Dendritic cell treated with granulocyte-macrophage colony-stimulating factor and Interleukin-4, amounts not matched to agents 40 ng/mL and 50 ng/mL, for 4 days (primary cell): Measurements from ENCODE around the gene GNG3.
A peak's percentile ranks its signal among the peaks of the same experiment; 100 is the strongest.
"Not testable (repeated sequence)": the region's sequence is repeated elsewhere in the genome, so short reads cannot be mapped to it uniquely, and the experiment has no call there.

Experiments used
- H3K27ac Mint-ChIP-seq: one replicate; pipeline ENCODE4 v1.8.0; 2022; ENCODE audit warnings: mild to moderate bottlenecking, mixed read lengths
- H3K27me3 Mint-ChIP-seq: one replicate; pipeline ENCODE4 v1.8.0; 2022; ENCODE audit warnings: mild to moderate bottlenecking, mixed read lengths
- H3K36me3 Mint-ChIP-seq: one replicate; pipeline ENCODE4 v1.8.0; 2022; ENCODE audit warnings: low read depth, mixed read lengths
- H3K4me1 Mint-ChIP-seq: one replicate; pipeline ENCODE4 v1.8.0; 2022; ENCODE audit warnings: low read depth, mixed read lengths
- H3K4me3 Mint-ChIP-seq: one replicate; pipeline ENCODE4 v1.8.0; 2022; ENCODE audit warnings: mild to moderate bottlenecking, moderate library complexity, mixed read lengths
- H3K9me3 Mint-ChIP-seq: one replicate; pipeline ENCODE4 v1.8.0; 2022; ENCODE audit warnings: mixed read lengths
- intact Hi-C: fragments of 100-400 bp; cut with micrococcal nuclease; formaldehyde crosslinking; loops from one replicate; pipeline ENCODE4 v1.15.0; 2022

GNG3 gene

GRCh38 chr11:62716816-62717215 lies 9.3 kb downstream of the GNG3 start:
- Mint-ChIP-seq H3K27me3 (no peaks in the 10 kb centered on the region), H3K27ac (no peak overlapping the region), H3K36me3 (peaks cover 100% of the 10 kb centered on the region), H3K4me1 (peaks cover 37% of the 10 kb centered on the region), H3K4me3 (no peak overlapping the region), H3K9me3 (no peaks in the 10 kb centered on the region)
- intact Hi-C loops = no loop called here

GRCh38 chr11:62719302-62719978 lies 12.0 kb downstream of the GNG3 start:
- Mint-ChIP-seq H3K36me3 (peaks cover 100% of the 10 kb centered on the region), H3K27ac (no peak overlapping the region), H3K4me1 (peaks cover 44% of the 10 kb centered on the region), H3K4me3 (no peak overlapping the region), H3K27me3 (no peaks in the 10 kb centered on the region), H3K9me3 (no peaks in the 10 kb centered on the region)
- intact Hi-C loops = no loop called here

DNA sequence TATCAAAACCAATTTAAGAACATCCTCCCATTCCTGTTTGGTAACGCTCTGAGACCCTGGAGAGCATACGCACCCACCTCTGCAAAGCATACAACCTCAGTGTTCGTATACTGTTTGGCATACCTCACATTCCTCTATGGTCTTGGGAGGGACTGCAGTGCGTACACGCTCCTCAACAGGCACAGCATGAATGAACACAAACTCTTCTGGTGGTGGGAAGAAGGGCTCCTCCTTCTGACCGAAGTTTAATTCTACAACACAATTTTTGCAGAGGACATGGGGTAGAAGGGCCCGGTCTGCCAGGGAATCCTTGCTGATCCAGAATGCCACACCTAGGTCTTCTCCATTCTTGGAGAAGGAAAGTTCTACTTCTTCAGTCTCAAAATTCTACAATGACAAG lies 14.5 kb downstream of the GNG3 start:
- Mint-ChIP-seq H3K27me3 (no peaks in the 10 kb centered on the region), H3K27ac (no peak overlapping the region), H3K4me3 (no peak overlapping the region), H3K4me1 (peaks cover 39% of the 10 kb centered on the region), H3K9me3 (no peaks in the 10 kb centered on the region), H3K36me3 (peaks cover 96% of the 10 kb centered on the region)
- intact Hi-C loops = no loop called here

- H3K36me3 Mint-ChIP-seq = peaks cover 94% of the 10 kb centered on the region
These were observed 16.7 kb downstream of the GNG3 start for GRCh38 chr11:62724171-62724570.

DNA sequence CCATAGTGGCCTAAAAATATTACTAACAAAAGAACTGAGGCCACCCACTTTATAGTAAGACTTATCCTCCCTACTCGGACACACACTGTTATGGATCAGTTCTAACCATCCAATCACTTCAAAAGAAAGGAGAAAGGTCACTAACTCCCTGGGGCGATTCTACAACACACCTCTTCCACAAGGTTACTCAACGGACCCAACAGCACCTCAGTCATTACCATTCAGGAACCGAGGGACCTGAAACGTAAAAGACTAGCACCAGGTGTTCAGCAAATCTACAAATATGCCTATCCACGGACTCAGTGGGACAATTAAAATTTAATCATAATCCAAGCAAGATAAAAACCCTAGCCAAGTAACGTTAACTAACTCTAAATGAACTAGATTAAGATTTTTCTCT lies 18.2 kb downstream of the GNG3 start:
- intact Hi-C loops = loop anchor here (5.0 kb wide), 2 partner anchors 47 to 137 kb away; partner anchors contain the start of gene TAF6L
- peak overlapping the region; percentile 95 for H3K4me3 Mint-ChIP-seq

More at GRCh38 chr11:62724171-62724570, 16.7 kb downstream of the GNG3 start:
- Mint-ChIP-seq H3K27me3 (no peaks in the 10 kb centered on the region), H3K27ac (peak overlapping the region; percentile 64), H3K9me3 (no peaks in the 10 kb centered on the region), H3K4me1 (peaks cover 33% of the 10 kb centered on the region), H3K4me3 (peak overlapping the region; percentile 95)
- intact Hi-C loops = no loop called here

DNA sequence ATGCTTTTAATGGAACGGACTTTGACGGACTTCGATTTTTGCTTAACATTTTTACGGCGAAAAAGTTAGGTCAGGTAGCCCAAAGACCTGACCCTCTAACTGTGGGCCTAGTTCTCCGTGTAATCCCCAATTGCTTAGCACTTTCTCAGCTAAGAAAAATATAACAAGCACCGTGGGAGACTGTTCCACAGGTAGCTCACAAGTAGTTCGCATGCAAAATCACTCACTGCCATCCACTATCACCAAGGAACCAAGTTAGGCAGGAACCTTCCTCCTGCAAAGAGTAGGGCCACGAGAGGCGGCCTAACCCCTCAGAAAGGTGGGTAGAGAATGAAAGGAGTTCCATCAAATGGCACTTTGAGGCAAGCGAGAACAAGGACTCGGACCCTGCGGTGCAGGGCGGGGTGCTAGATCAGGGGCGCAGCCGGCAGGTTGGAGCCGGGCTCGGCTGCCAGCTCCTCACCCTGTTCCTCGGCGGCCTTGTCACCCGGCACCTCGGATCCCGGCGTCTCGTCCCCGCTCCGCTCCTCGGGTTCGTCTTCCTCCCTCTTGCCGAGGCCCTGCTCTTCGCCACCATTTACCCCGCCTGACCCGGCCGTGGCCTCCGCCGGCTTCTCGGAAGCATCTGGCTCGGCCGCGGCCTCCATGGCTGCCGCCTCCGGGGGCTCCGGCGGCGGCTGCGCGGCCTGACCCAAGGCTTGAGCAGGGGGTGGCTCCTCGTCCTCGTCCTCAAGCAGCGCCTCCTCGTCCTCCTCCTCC lies 18.9 kb downstream of the GNG3 start:
- Mint-ChIP-seq H3K4me3 (peak overlapping the region; percentile 95), H3K36me3 (peaks cover 89% of the 10 kb centered on the region), H3K4me1 (peaks cover 42% of the 10 kb centered on the region), H3K27ac (peak overlapping the region; percentile 97), H3K27me3 (no peaks in the 10 kb centered on the region), H3K9me3 (no peaks in the 10 kb centered on the region)
- intact Hi-C loops = loop anchor here (5.0 kb wide), 2 partner anchors 46 to 136 kb away; partner anchors contain the start of gene TAF6L

More for the DNA sequence above, 18.2 kb downstream of the GNG3 start:
- Mint-ChIP-seq H3K27me3 (no peaks in the 10 kb centered on the region), H3K9me3 (no peaks in the 10 kb centered on the region), H3K4me1 (peaks cover 37% of the 10 kb centered on the region), H3K27ac (peak overlapping the region; percentile 97), H3K36me3 (peaks cover 89% of the 10 kb centered on the region)

- Mint-ChIP-seq H3K27me3 (no peaks in the 10 kb centered on the region), H3K36me3 (peaks cover 89% of the 10 kb centered on the region), H3K9me3 (no peaks in the 10 kb centered on the region), H3K4me1 (peaks cover 46% of the 10 kb centered on the region), H3K27ac (peak overlapping the region; percentile 97), H3K4me3 (peak overlapping the region; percentile 95)
- intact Hi-C loops = loop anchor here (1.0 to 5.0 kb wide), 3 partner anchors 18 to 135 kb away; partner anchors contain the start of gene TAF6L
These were observed 19.4 kb downstream of the GNG3 start for GRCh38 chr11:62726915-62727164.

DNA sequence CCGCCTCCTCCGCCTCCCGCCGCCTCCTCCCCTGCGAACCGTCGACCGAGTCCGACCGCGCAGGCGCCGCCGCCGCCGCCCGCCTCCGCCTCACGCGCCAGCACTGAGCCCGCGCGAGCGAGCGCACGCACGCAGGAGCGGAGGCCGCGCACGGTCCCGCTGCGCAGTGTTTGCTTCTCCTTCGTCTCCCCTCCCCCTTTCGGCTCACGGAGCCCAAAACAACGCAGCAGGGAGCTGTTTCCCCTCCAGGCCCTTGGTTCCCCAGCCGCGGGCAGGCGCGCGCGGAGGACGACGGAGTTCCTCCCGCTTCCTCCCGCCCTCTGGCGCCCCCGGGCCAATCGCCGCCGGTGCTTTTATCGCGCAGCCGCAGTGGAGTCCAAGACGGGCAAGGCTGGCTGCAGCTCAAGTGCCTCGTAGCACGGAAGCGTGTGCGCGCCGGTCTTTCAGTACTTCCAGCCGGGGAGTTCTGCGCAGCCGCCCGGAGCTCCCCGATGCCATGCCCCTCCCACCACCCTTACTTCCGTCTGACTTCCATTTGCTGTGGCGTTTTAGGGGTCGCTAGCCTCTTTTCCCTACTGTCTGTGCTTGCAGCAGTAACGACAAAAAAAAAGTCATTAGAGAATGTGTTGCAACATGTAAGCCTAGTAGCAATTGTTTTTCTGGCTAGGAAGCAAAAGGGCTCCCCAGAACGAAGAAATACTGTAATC lies 19.8 kb downstream of the GNG3 start, which contains the start of gene HNRNPUL2:
HNRNPUL2 (minus strand) TSS at position 293 of the 707 bp plus-strand sequence. CDS start 301 bp downstream, outside the sequence.
- Mint-ChIP-seq H3K4me1 (peaks cover 46% of the 10 kb centered on the region), H3K27ac (peak within 1 kb of the TSS; percentile 97), H3K9me3 (no peaks in the 10 kb centered on the region), H3K4me3 (peak within 1 kb of the TSS; percentile 95), H3K36me3 (peaks cover 85% of the 10 kb centered on the region), H3K27me3 (no peaks in the 10 kb centered on the region)
- intact Hi-C loops = loop anchor here (1.0 to 5.0 kb wide), 3 partner anchors 18 to 135 kb away; partner anchors contain the start of gene TAF6L

- Mint-ChIP-seq H3K27ac (peak overlapping the region; percentile 97), H3K4me3 (peak overlapping the region; percentile 95), H3K4me1 (peaks cover 46% of the 10 kb centered on the region), H3K27me3 (no peaks in the 10 kb centered on the region), H3K36me3 (peaks cover 85% of the 10 kb centered on the region), H3K9me3 (no peaks in the 10 kb centered on the region)
- intact Hi-C loops = loop anchor here (1.0 to 5.0 kb wide), 5 partner anchors 19 to 134 kb away; partner anchors contain the start of gene TAF6L
These were observed 20.3 kb downstream of the GNG3 start for GRCh38 chr11:62727872-62728170.

DNA sequence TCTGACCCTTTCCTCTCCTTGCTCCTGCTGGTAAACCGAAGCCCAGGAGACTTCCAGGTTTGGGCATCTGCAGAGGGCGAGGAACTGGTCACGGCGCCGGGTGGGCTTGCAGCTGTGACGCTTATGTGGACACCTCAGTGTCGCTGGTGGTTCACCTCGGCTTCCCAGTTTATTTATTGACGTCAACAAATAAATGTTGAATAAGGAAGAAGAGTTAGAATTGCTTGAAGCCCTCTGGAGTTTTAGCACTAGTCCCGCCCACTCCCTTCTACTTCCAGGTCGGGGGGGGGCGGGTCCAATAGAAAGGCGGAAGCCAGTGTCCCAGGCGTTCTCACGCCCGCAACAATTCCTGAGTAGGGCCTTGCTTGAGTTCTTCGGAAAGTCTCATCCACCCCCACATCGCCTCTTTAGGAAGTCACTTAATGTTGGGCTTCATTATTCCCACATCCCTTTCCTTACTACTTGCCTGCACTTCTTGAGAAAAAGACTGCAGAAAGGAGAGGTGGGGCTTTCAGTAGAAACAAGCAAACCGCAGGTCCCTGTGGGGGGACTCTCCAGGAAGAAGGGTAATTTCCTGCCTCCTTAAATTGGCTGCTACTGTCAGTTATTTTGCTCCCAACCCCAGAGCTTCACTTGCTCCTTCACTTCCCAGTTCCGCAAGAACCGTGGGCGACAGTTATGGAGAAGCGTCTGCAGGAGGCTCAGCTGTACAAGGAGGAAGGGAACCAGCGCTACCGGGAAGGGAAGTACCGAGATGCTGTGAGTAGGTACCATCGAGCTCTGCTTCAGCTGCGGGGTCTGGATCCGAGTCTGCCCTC lies 20.9 kb downstream of the GNG3 start, which contains the start of gene TTC9C:
TTC9C (plus strand) TSS at position 316 of the 818 bp plus-strand sequence; CDS start at position 679, 363 bp downstream.
- Mint-ChIP-seq H3K27ac (peak within 1 kb of the TSS; percentile 97), H3K36me3 (peaks cover 85% of the 10 kb centered on the region), H3K4me1 (peaks cover 44% of the 10 kb centered on the region), H3K27me3 (no peaks in the 10 kb centered on the region), H3K4me3 (peak within 1 kb of the TSS; percentile 95), H3K9me3 (no peaks in the 10 kb centered on the region)
- intact Hi-C loops = loop anchor here (1.0 to 5.0 kb wide), 4 partner anchors 25 to 134 kb away; partner anchors contain the start of gene TAF6L

GRCh38 chr11:62730076-62730475 lies 22.6 kb downstream of the GNG3 start:
- H3K9me3 Mint-ChIP-seq, intact Hi-C loops, H3K27me3 Mint-ChIP-seq: not testable (repeated sequence)
- H3K4me1 Mint-ChIP-seq = peaks cover 30% of the 10 kb centered on the region
- peaks cover 89% of the 10 kb centered on the region for H3K36me3 Mint-ChIP-seq
- peak overlapping the region; percentile 95 for H3K4me3 Mint-ChIP-seq
- peak overlapping the region; percentile 97 for H3K27ac Mint-ChIP-seq

DNA sequence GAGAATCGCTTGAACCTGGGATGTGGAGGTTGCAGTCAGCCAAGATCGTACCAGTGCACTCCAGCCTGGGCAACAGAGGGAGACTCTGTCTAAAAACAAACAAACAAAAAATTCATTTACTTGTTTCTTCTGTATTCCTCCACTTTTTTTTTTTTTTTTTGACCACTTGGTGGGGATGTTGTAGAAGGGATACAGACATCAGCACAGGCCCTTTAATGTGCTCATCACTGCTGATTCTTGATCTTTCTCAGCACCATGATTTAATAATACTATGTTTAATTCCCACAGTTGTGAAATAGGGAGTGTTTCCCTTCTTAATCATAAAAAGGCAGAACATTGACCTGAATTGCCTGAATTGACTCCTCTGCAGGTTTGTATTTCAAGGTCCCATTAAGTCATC lies 25.4 kb downstream of the GNG3 start:
- Mint-ChIP-seq H3K27me3 (no peaks in the 10 kb centered on the region), H3K36me3 (peaks cover 91% of the 10 kb centered on the region), H3K27ac (peak overlapping the region; percentile 37), H3K4me1 (peaks cover 19% of the 10 kb centered on the region), H3K4me3 (no peak overlapping the region), H3K9me3 (no peaks in the 10 kb centered on the region)
- intact Hi-C loops = no loop called here

- Mint-ChIP-seq H3K27ac (no peak overlapping the region), H3K36me3 (peaks cover 98% of the 10 kb centered on the region)
These were observed 29.7 kb downstream of the GNG3 start for GRCh38 chr11:62737196-62737595.

More at GRCh38 chr11:62737196-62737595, 29.7 kb downstream of the GNG3 start:
- intact Hi-C loops = no loop called here
- Mint-ChIP-seq H3K4me3 (no peak overlapping the region), H3K4me1 (no peaks in the 10 kb centered on the region), H3K27me3 (no peaks in the 10 kb centered on the region), H3K9me3 (no peaks in the 10 kb centered on the region)
